ENCODE data around the gene IQCF2.

GRCh38 chr3:51816723-51817122 lies 44.7 kb upstream of the IQCF2 start:
- no peak for TF ChIP-seq CTCF (IDR thresholded peaks at IDR 0.05)
- no peak for TF ChIP-seq POLR2AphosphoS5 (IDR thresholded peaks at IDR 0.05)
- TF ChIP-seq EP300 (IDR thresholded peaks at IDR 0.05): no peak

All from esophagus muscularis mucosa (tissue), 4 donors.